H9 (cell line): ENCODE data around the gene C9orf152. TPM values are rescaled to one million over a fixed set of nuclear protein-coding genes. Genes with fewer than 3 reads are reported as not detected.

Experiments
- DNase-seq: peaks from one replicate; pipeline ENCODE4 v3.0.0-alpha.2; 2017
- H2AFZ ChIP-seq: one replicate; pipeline ENCODE4 v1.6.1; 2013; ENCODE audit warnings: mild to moderate bottlenecking, low read length, control low read depth, moderate library complexity
- H2AK5ac ChIP-seq: 2 replicates; pipeline ENCODE4 v1.6.1; 2013; ENCODE audit warnings: low read length, control low read depth, mixed read lengths; ENCODE audit not compliant: insufficient read length
- H2BK120ac ChIP-seq: one replicate; pipeline ENCODE4 v1.6.1; 2013; ENCODE audit warnings: low read depth, mild to moderate bottlenecking, low read length, control low read depth, inconsistent platforms; ENCODE audit not compliant: poor library complexity, severe bottlenecking
- H2BK12ac ChIP-seq: 2 replicates; pipeline ENCODE4 v1.6.1; 2013; ENCODE audit warnings: low read length, control low read depth, mixed read lengths, low read depth; ENCODE audit not compliant: insufficient read length
- H2BK15ac ChIP-seq: 2 replicates; pipeline ENCODE4 v1.6.1; 2013; ENCODE audit warnings: low read depth, low read length, control low read depth
- H2BK20ac ChIP-seq: one replicate; pipeline ENCODE4 v1.6.1; 2013; ENCODE audit warnings: low read depth, mild to moderate bottlenecking, low read length, control low read depth, inconsistent platforms; ENCODE audit not compliant: poor library complexity, severe bottlenecking
- H2BK5ac ChIP-seq: 2 replicates; pipeline ENCODE4 v1.6.1; 2013; ENCODE audit warnings: low read length, control low read depth, mixed read lengths; ENCODE audit not compliant: insufficient read length
- H3K14ac ChIP-seq: 2 replicates; pipeline ENCODE4 v1.6.1; 2013; ENCODE audit warnings: low read length, control low read depth; ENCODE audit not compliant: insufficient read depth
- H3K18ac ChIP-seq: 2 replicates; pipeline ENCODE4 v1.6.1; 2013; ENCODE audit warnings: low read depth, mild to moderate bottlenecking, mixed read lengths, low read length, control low read depth; ENCODE audit not compliant: insufficient read length
- H3K23ac ChIP-seq: 2 replicates; pipeline ENCODE4 v1.6.1; 2013; ENCODE audit warnings: low read length, control low read depth, mixed read lengths, low read depth; ENCODE audit not compliant: insufficient read length
- H3K23me2 ChIP-seq: 2 replicates; pipeline ENCODE4 v1.6.1; 2013; ENCODE audit warnings: low read depth, mild to moderate bottlenecking, mixed read lengths, low read length, control low read depth; ENCODE audit not compliant: insufficient read length, poor library complexity, severe bottlenecking
- H3K27ac ChIP-seq: 2 replicates; pipeline ENCODE4 v1.5.1; 2013; ENCODE audit warnings: low read length, control low read depth, mixed read lengths, low read depth; ENCODE audit not compliant: insufficient read length
- H3K27me3 ChIP-seq: 2 replicates; pipeline ENCODE4 v1.6.1; 2013; ENCODE audit warnings: low read length, control low read depth, inconsistent platforms; ENCODE audit not compliant: insufficient read depth
- H3K4ac ChIP-seq: 2 replicates; pipeline ENCODE4 v1.6.1; 2013; ENCODE audit warnings: low read depth, mild to moderate bottlenecking, control low read depth, inconsistent platforms, low read length, moderate library complexity
- H3K4me1 ChIP-seq: 2 replicates; pipeline ENCODE4 v1.6.1; 2013; ENCODE audit warnings: low read length, control low read depth, inconsistent platforms; ENCODE audit not compliant: insufficient read depth
- H3K4me2 ChIP-seq: 2 replicates; pipeline ENCODE4 v1.6.1; 2013; ENCODE audit warnings: low read length, control low read depth, mixed read lengths; ENCODE audit not compliant: insufficient read length, insufficient read depth
- H3K56ac ChIP-seq: 2 replicates; pipeline ENCODE4 v1.6.1; 2013; ENCODE audit warnings: low read depth, mild to moderate bottlenecking, mixed read lengths, low read length, control low read depth; ENCODE audit not compliant: insufficient read length
- H3K79me1 ChIP-seq: 2 replicates; pipeline ENCODE4 v1.6.1; 2013; ENCODE audit warnings: low read depth, mild to moderate bottlenecking, moderate library complexity, low read length, control low read depth, inconsistent platforms; ENCODE audit not compliant: insufficient read depth, poor library complexity, severe bottlenecking
- H3K79me2 ChIP-seq: 2 replicates; pipeline ENCODE4 v1.6.1; 2013; ENCODE audit warnings: low read length, control low read depth, inconsistent platforms; ENCODE audit not compliant: insufficient read depth
- H3K9ac ChIP-seq: 2 replicates; pipeline ENCODE4 v1.6.1; 2013; ENCODE audit warnings: low read length, control low read depth, mixed read lengths; ENCODE audit not compliant: insufficient read length; ENCODE audit errors: extremely low read depth
- H3K9me3 ChIP-seq: one replicate; pipeline ENCODE4 v1.6.1; 2013; ENCODE audit warnings: low read depth, low read length, inconsistent platforms; ENCODE audit not compliant: control insufficient read depth
- H3T11ph ChIP-seq: one replicate; pipeline ENCODE4 v1.6.1; 2013; ENCODE audit warnings: mild to moderate bottlenecking, low read length, control low read depth, inconsistent platforms
- H4K20me1 ChIP-seq: one replicate; pipeline ENCODE4 v1.6.1; 2013; ENCODE audit not compliant: control insufficient read depth, insufficient read length, insufficient read depth
- H4K5ac ChIP-seq: 2 replicates; pipeline ENCODE4 v1.6.1; 2013; ENCODE audit warnings: low read depth, mild to moderate bottlenecking, mixed read lengths, low read length, control low read depth; ENCODE audit not compliant: insufficient read length
- H4K8ac ChIP-seq: replicated peaks from 2 replicates; pipeline ENCODE4 v1.6.1; 2013; ENCODE audit warnings: low read length, control low read depth, mixed read lengths, low read depth; ENCODE audit not compliant: insufficient read length
- H4K91ac ChIP-seq: 2 replicates; pipeline ENCODE4 v1.6.1; 2013; ENCODE audit warnings: low read depth, mild to moderate bottlenecking, moderate library complexity, mixed read lengths, low read length, control low read depth; ENCODE audit not compliant: insufficient read length
- H3K27ac Mint-ChIP-seq, 3 experiments: 2 replicates in 2 of 3; 3 replicates in 1 of 3; pipeline ENCODE4 v1.8.0; 2020 to 2021; ENCODE audit warnings: mixed read lengths in 3 of 3, mild to moderate bottlenecking in 1 of 3, moderate library complexity in 1 of 3
- H3K27me3 Mint-ChIP-seq: 2 replicates; pipeline ENCODE4 v1.8.0; 2021; ENCODE audit warnings: low read depth, mild to moderate bottlenecking, moderate library complexity, mixed read lengths
- H3K36me3 Mint-ChIP-seq, 3 experiments: 2 replicates in 2 of 3; 3 replicates in 1 of 3; pipeline ENCODE4 v1.8.0; 2020 to 2021; ENCODE audit warnings: low read depth in 3 of 3, mixed read lengths in 3 of 3; ENCODE audit not compliant: insufficient read depth in 1 of 3
- H3K4me1 Mint-ChIP-seq, 2 experiments: 2 replicates each; pipeline ENCODE4 v1.8.0; 2020; ENCODE audit warnings: mixed read lengths in 2 of 2
- H3K4me3 Mint-ChIP-seq, 2 experiments: 2 replicates in 1 of 2; 3 replicates in 1 of 2; pipeline ENCODE4 v1.8.0; 2020 to 2021; ENCODE audit warnings: mild to moderate bottlenecking in 2 of 2, mixed read lengths in 2 of 2, moderate library complexity in 1 of 2
- H3K9me3 Mint-ChIP-seq, 2 experiments: 2 replicates in 1 of 2; 3 replicates in 1 of 2; pipeline ENCODE4 v1.8.0; 2020; ENCODE audit warnings: mild to moderate bottlenecking in 2 of 2, mixed read lengths in 2 of 2, moderate library complexity in 1 of 2
- CTCF ChIP-seq: fragments of 200-600 bp; sonication (generic); conservative IDR thresholded peaks from 3 replicates; pipeline ENCODE4 v1.8.0; 2021; ENCODE audit warnings: antibody characterized with exemption, mild to moderate bottlenecking
- WGBS: extraction: QIAGEN DNeasy Blood & Tissue Kit; methylation state at CpG from one replicate; pipeline ENCODE4 v1.1.7; 2013; ENCODE audit warnings: missing lambda C conversion rate, low lambda C conversion rate, mixed read lengths; ENCODE audit not compliant: insufficient read length; ENCODE audit errors: extremely low coverage; 5-methylcytosine and 5-hydroxymethylcytosine counted together
- total RNA-seq: library from RNA; stranded (reverse); gene quantifications from 2 replicates; pipeline ENCODE4 v1.2.1, GENCODE V29; 2021

Gene C9orf152
- total RNA-seq, 1 experiment from 2014 or later: not detected

GRCh38 chr9:110178281-110178680 is 29.7 kb downstream of the C9orf152 start:
- DNase-seq: no peak
- Histone ChIP-seq H3K27ac (no peak overlapping the region), H2AFZ (no peak overlapping the region), H2BK20ac (no peak overlapping the region), H3K79me2 (no peaks in the 10 kb centered on the region), H3K18ac (no peak overlapping the region), H4K5ac (no peak overlapping the region), H2AK5ac (no peak overlapping the region), H3K79me1 (no peaks in the 10 kb centered on the region), H3K23ac (no peak overlapping the region), H3K9me3 (no peaks in the 10 kb centered on the region), H2BK120ac (no peak overlapping the region), H3K14ac (no peak overlapping the region), H3K9ac (no peak overlapping the region), H4K8ac (no peak overlapping the region), H3T11ph (no peak overlapping the region), H3K56ac (no peak overlapping the region), H3K4ac (no peak overlapping the region), H2BK15ac (no peak overlapping the region), H3K4me1 (no peaks in the 10 kb centered on the region), H2BK12ac (no peak overlapping the region), H2BK5ac (no peak overlapping the region), H4K20me1 (no peaks in the 10 kb centered on the region), H3K23me2 (no peaks in the 10 kb centered on the region), H4K91ac (no peak overlapping the region), H3K27me3 (no peaks in the 10 kb centered on the region), H3K4me2 (no peak overlapping the region)
- Mint-ChIP-seq H3K9me3 (peaks cover 8 to 9% of the 10 kb centered on the region in 2 experiments), H3K27me3 (no peaks in the 10 kb centered on the region), H3K36me3 (peaks cover 0 to 8% (median 8%) of the 10 kb centered on the region in 3 experiments; a peak in 4 of 7 replicates), H3K27ac (no peak overlapping the region), H3K4me3 (no peak overlapping the region), H3K4me1 (peaks cover 4% of the 10 kb centered on the region in 2 experiments)
- TF ChIP-seq CTCF: no peak
- WGBS: no CpG with 5 or more reads among the region's 1 CpG
